Skeletal muscle satellite cell (primary cell): ENCODE data around the gene TEX22.

Experiments used
- H3K27me3 ChIP-seq: 2 replicates; pipeline ENCODE4 v1.7.0; 2013; ENCODE audit warnings: low read length; ENCODE audit not compliant: control insufficient read depth, insufficient read depth
- H3K36me3 ChIP-seq: 2 replicates; pipeline ENCODE4 v1.7.0; 2013; ENCODE audit warnings: mild to moderate bottlenecking, control low read depth, low read length; ENCODE audit not compliant: insufficient read depth
- H3K4me1 ChIP-seq: 2 replicates; pipeline ENCODE4 v1.7.0; 2013; ENCODE audit warnings: low read length; ENCODE audit not compliant: control insufficient read depth, insufficient read depth
- H3K4me2 ChIP-seq: 2 replicates; pipeline ENCODE4 v1.7.0; 2013; ENCODE audit warnings: mild to moderate bottlenecking, low read length
- H3K4me3 ChIP-seq: 2 replicates; pipeline ENCODE4 v1.7.0; 2013; ENCODE audit warnings: low read length
- H3K9ac ChIP-seq: 2 replicates; pipeline ENCODE4 v1.7.0; 2013; ENCODE audit warnings: mild to moderate bottlenecking, low read depth, low read length, moderate library complexity
- H3K9me3 ChIP-seq: replicated peaks from 2 replicates; pipeline ENCODE4 v1.7.0; 2013; ENCODE audit warnings: mild to moderate bottlenecking, control low read depth, low read length

The TEX22 gene

DNA sequence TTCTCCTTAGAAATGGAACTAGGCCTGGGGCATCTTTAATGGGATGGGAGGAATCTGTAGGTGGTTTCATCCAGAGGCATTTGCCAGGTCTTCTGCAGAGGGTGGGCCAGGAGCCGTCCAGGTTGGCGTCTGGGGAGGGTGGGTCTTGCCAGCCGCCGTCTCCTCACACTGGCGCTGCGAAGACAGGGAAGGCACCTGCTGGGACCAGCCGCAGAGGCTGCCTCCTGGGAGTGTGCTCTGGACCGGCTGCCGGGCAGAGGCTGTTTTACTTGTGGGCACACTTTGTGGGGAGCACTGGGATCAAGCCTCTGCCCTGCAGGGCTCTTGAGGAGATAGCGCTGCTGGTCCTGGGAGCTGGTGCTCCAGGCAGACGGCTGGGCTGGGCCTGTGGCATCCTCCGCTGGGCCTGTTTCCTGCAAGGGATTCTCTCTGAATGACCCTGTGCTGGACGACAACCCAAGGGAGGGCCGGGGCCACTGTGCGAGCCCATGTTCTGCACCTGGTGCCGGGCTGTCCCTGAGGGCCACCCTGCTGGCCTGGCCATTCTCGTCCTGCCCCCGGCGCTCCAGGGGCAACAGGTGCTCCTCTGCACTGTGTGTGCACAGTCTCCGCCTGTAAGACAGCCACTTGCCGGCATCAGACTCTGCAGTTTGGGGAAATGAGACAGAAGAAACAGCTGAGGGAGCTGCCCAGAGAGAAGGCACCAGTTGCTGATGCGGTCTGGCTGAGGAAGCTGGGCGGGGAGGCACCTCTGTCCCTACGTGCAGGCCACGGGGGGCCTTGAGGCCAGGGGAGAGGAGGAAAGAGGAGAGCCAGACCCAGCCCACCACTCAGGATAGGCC is 10.0 kb upstream of the TEX22 start:
- Histone ChIP-seq H3K4me3 (no peak overlapping the region), H3K4me2 (no peak overlapping the region), H3K36me3 (peaks cover 5% of the 10 kb centered on the region), H3K9me3 (no peaks in the 10 kb centered on the region), H3K27me3 (no peaks in the 10 kb centered on the region), H3K4me1 (peaks cover 14% of the 10 kb centered on the region), H3K9ac (no peak overlapping the region)

DNA sequence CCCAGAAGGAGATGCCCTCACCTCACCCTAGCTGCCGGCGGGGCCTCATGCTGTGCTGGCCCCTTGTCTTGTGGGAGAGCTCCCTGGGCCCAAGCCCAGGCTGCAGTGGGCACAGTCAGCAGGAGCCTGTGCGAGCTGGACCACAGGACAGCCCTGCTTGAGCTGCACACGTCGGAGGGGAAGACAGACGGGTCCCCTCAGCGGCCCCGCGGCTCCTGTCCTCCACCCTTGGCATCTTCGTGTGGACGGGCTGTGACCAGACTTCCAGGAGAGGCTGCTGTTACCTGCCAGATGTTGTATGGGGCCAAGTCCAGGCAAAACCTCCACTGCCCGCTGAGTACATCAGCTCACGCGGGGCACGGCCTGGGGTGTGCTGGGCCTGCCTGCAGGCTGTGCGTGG is 9.4 kb upstream of the TEX22 start:
- H3K9ac ChIP-seq, result no peak overlapping the region
- H3K4me1 ChIP-seq, result peaks cover 14% of the 10 kb centered on the region
- H3K27me3 ChIP-seq, result no peaks in the 10 kb centered on the region
- H3K9me3 ChIP-seq, result no peaks in the 10 kb centered on the region
- H3K36me3 ChIP-seq, result peaks cover under 1% of the 10 kb centered on the region
- no peak overlapping the region for H3K4me2 ChIP-seq
- no peak overlapping the region for H3K4me3 ChIP-seq

DNA sequence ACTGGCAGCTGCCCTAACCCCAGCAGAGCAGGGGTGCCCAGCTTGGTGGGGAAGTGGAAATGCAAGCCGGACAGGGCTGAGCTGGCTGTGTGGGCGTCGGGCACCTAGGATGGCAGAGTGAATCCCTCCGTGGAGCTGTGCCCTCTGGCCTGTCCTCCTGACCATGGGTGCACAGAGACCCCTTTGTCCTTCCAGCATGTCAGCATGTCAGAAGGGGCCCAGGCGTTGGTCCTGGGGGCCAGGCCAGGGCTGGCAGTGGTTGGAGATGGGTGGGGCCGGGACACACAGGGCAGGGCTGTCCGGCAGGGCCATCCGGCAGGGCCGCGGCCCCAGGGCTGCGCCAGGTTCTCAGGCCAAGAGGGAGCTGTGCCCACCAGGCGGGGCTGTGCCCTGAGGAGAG is 8.8 kb upstream of the TEX22 start:
- Histone ChIP-seq H3K27me3 (no peaks in the 10 kb centered on the region), H3K4me1 (peaks cover 14% of the 10 kb centered on the region), H3K4me2 (no peak overlapping the region), H3K4me3 (no peak overlapping the region), H3K9ac (no peak overlapping the region), H3K9me3 (no peaks in the 10 kb centered on the region), H3K36me3 (no peaks in the 10 kb centered on the region)

DNA sequence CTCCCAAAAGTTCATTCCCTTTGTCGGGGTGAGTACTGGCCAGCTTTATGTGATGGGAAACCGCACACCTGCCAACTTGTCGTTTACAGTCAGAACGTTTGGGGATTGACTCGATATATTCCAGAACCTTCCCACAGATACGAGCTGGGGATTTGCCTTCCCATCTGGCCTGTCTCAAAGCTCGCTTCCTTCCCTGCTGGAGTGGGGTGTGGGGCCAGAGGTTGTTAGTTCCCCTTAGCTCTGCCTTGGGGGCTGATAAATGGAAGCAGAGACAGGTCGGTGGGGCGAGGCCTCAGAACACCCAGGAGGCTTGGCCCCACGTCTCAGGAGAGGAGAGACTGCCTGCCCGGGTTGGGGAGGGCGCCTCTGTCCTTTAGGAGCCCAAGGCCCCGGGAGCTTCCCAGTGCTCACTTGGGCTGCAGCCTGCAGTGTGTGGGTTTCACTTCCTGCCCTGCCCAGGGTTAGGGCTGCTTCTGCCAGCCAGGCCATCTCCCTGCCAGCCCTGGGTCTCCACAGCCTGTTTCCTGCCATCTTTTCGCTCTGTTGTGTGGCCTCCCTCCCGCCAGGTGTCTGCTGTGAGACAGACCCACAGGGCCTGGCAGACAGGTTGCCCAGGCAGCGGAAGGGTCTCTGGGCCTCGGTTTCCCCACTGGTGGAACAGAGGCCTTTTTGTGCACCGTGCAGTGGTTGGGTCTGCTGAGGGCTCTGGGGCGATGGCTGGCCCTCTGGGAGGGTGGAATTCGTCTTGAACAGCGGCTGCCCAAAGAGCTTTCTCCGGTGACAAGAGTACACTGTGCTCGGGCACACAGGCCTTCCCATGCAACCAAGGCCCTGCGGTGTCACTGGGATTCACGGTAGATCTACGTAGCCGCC is 8.1 kb upstream of the TEX22 start:
- no peak overlapping the region for H3K4me2 ChIP-seq
- H3K9ac ChIP-seq, result peak overlapping the region; percentile 28
- H3K4me1 ChIP-seq, result peaks cover 14% of the 10 kb centered on the region
- no peaks in the 10 kb centered on the region for H3K27me3 ChIP-seq
- no peaks in the 10 kb centered on the region for H3K9me3 ChIP-seq
- H3K4me3 ChIP-seq, result no peak overlapping the region
- no peaks in the 10 kb centered on the region for H3K36me3 ChIP-seq

DNA sequence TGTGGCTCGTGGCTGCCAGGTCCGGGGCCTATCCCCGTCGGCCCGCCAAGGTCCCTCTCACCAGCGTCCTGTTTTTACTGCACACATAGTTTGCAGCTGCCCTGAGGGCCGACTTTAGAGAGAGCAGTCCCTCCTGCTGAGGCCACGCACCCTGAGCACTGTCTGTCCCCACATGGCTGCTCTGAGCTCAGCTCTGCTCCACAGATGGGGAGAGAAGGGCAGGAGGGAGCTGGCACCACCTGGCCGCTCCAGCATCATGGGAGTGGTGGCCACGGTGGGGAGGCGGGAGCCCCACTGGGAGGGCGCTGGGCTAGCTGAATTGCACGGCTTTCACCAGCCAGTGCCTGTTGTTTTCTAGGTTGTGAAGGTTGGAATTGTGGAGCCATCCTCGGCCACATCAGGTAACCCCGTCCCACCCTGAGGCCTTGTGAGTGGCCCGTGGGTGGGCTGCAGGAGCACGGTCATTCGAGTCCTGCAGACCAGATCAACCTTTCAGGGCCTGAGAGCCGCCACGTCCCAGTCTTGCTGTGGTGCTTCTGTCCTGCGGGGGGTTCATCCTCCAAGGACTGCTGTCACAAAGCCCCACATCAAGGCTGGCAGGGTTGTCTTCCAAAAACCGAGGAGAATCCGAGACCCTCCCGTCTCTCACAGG is 7.4 kb upstream of the TEX22 start:
- Histone ChIP-seq H3K9ac (no peak overlapping the region), H3K27me3 (no peaks in the 10 kb centered on the region), H3K9me3 (no peaks in the 10 kb centered on the region), H3K4me1 (peaks cover 14% of the 10 kb centered on the region), H3K4me2 (no peak overlapping the region), H3K36me3 (no peaks in the 10 kb centered on the region), H3K4me3 (no peak overlapping the region)

DNA sequence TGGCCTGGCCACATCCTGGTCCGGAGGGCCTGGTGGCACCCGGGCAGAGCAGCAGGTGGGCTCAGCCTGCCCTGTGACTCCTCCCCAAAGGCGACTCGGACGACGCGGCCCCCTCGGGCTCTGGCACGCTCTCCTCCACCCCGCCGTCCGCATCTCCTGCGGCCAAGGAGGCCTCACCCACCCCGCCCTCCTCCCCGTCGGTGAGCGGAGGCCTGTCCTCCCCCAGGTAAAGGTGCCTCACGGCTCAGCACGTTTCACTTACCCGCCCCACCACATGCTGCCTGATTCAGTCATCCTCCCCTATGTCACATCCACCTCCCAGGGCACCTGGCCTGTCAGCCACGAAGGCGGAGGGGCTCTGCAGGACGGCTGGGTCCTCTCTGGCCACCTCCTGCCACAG is 6.8 kb upstream of the TEX22 start:
- Histone ChIP-seq H3K9ac (no peak overlapping the region), H3K36me3 (no peaks in the 10 kb centered on the region), H3K4me1 (peaks cover 14% of the 10 kb centered on the region), H3K4me2 (no peak overlapping the region), H3K27me3 (no peaks in the 10 kb centered on the region), H3K9me3 (no peaks in the 10 kb centered on the region), H3K4me3 (no peak overlapping the region)

DNA sequence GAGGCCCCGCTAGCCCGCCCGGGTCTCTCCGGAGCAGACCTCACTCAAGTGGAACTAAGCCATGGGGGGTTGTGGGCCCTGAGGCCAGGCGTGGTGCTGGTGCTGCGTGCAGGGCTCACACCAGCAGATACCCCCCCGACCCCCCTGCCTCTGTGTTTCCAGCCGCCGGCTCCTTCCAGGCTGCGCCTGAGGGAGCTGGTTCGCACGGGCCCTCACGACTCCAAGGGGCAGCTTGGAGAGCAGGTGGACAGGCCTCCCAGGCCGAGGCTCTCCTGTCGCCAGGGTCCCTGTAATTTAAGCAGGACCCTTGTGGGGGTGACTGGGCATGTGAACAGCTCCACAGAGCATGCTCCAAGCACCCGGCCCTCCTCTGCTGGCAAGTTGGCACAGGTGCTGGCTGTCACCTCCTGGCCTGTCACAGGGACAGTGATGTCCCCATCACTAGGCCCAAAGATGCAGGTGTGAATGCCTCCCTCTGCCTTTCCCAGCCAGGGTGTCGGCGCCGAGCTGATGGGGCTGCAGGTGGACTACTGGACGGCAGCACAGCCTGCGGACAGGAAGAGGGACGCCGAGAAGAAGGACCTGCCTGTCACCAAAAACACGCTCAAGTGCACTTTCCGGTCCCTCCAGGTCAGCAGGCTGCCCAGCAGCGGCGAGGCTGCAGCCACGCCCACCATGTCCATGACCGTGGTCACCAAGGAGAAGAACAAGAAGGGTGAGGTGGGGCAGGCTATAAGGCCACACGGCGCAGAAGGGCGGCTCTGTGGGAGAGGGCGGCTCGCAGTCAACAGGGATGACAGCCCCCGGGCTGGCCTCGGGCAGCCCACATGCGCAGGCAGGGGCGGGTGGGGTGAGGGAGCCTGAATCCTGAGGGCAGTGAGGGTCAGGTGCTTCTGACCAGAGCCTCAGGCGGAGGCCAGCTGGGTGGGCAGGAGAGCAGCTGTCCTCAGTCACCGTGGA is 5.9 kb upstream of the TEX22 start:
- Histone ChIP-seq H3K9ac (no peak overlapping the region), H3K4me2 (no peak overlapping the region), H3K4me1 (peaks cover 16% of the 10 kb centered on the region), H3K9me3 (no peaks in the 10 kb centered on the region), H3K27me3 (no peaks in the 10 kb centered on the region), H3K4me3 (no peak overlapping the region), H3K36me3 (no peaks in the 10 kb centered on the region)

DNA sequence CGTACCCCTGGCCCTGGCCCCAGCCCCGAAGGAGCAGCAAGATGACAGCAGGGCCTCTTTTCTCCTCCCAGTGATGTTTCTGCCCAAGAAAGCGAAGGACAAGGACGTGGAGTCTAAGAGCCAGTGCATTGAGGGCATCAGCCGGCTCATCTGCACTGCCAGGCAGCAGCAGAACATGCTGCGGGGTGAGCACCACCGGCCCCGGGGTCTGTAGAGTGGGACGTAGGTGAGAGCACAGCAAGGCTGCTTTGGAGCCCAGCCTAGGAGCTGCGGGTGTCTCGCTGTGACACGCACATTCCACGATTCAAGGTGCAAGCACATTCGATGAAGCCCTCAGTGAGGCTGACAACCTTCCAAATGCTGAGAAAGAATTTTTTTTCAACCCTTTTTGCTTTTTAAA is 5.2 kb upstream of the TEX22 start:
- Histone ChIP-seq H3K36me3 (no peaks in the 10 kb centered on the region), H3K9ac (no peak overlapping the region), H3K4me1 (peaks cover 22% of the 10 kb centered on the region)

DNA sequence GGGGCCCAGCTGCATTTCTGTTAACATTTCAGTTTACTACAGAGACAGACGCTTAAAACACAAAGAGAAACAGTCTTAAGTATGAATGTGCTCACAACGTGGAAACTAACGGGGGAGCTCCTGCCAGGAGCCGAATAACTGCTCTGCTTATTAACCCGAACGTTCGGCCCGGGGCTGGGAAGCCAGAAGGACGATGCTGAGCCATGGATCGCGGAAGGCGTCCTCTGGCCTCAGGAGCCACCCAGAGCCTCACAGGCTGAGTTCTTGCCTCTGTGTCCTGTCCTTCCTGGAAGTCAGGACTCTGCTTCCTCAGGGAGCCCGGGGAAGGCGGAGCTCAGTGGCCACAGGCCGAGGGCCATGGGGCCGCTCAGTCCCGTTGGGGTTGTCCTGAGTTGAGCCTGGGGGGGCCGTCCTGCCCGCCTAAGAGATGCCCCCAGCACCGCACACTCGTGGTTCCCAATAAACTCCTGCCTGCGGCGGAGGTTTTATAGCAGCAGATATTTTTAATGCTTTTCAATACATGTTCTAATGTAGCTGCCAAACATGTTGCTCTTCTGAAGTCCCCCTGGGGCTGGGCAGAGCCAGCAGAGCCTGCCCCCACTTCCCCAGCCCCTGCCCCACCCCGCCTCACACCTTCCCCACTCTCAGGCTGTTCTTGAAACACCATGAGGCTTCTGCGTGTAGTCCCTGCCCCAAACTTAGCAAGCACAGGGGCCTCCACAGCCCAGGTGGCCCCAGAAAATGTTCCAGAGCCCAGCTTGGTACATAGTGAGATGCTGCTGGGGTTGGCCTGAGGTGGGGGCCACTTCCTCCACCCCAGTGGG is 3.4 kb upstream of the TEX22 start:
- peaks cover 6% of the 10 kb centered on the region for H3K36me3 ChIP-seq
- no peak overlapping the region for H3K9ac ChIP-seq
- no peak overlapping the region for H3K4me2 ChIP-seq

More for the DNA sequence above, 5.2 kb upstream of the TEX22 start:
- Histone ChIP-seq H3K4me3 (no peak overlapping the region), H3K9me3 (no peaks in the 10 kb centered on the region), H3K4me2 (no peak overlapping the region), H3K27me3 (no peaks in the 10 kb centered on the region)

DNA sequence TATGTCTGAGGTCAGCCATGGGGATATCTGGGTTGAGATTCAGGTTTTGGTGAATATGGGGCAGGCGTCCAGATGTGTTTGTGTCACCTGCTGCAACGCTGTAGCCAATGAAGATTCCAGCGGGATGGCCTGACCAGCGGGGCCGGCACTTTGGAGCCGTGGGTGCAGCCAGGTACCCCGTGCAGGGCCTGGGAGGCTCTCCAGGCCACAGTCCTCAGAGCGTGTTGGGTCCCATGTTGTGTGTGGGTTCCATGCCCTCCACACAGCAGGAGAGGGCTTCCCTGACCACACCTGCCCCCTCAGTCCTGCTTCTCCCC is 2.8 kb upstream of the TEX22 start:
- Histone ChIP-seq H3K4me2 (no peak overlapping the region), H3K4me3 (no peak overlapping the region), H3K27me3 (no peaks in the 10 kb centered on the region), H3K9me3 (no peaks in the 10 kb centered on the region), H3K36me3 (peaks cover 12% of the 10 kb centered on the region), H3K9ac (no peak overlapping the region), H3K4me1 (peaks cover 20% of the 10 kb centered on the region)

More for the DNA sequence above, 3.4 kb upstream of the TEX22 start:
- Histone ChIP-seq H3K9me3 (no peaks in the 10 kb centered on the region), H3K27me3 (no peaks in the 10 kb centered on the region), H3K4me1 (peaks cover 26% of the 10 kb centered on the region), H3K4me3 (no peak overlapping the region)
